ENCODE measurements around the gene TNFRSF8. TPM values are rescaled to one million over a fixed set of nuclear protein-coding genes. Genes with fewer than 3 reads are reported as not detected.

The TNFRSF8 gene
- total and polyA plus RNA-seq, 2 of the 4 experiments (the other 2 are of a cell fraction) = under 0.01 to 0.31 TPM

GRCh38 chr1:12138196-12139168, 75.4 kb downstream of the TNFRSF8 start:
- in situ Hi-C loops (cut with MboI; ENCODE audit: low sequenced_read_pairs) = no loop called here
- POLR2A ChIA-PET (ENCODE audit: unreplicated experiment) = no interaction called here
- no peaks in the 10 kb centered on the region for H4K20me1 ChIP-seq (ENCODE audit: insufficient read depth, low read length)
- H3K56ac ChIP-seq (ENCODE audit: extremely low read depth, insufficient read depth, low read length) = no peak overlapping the region
- TF ChIP-seq RFX5 (IDR thresholded peaks at IDR 0.05; ENCODE audit: low read depth, low read length) = no peak
- no peak for TF ChIP-seq NFE2L2 (IDR thresholded peaks at IDR 0.05; ENCODE audit: low read depth, low read length)
- no peak for TF ChIP-seq RAD21 (IDR thresholded peaks at IDR 0.05; ENCODE audit: low read length)
- H4K8ac ChIP-seq (ENCODE audit: low read depth in 2 of 2, low read length in 2 of 2) = no peak overlapping the region
- H2AK5ac ChIP-seq (ENCODE audit: low read depth, low read length) = peak overlapping the region; percentile 49; the same call in 1 of the 2 replicates
- peaks cover 10% of the 10 kb centered on the region for H3K4me1 ChIP-seq (ENCODE audit: control insufficient read depth, insufficient read depth, low read length)
- H4K91ac ChIP-seq (ENCODE audit: insufficient read depth, low read depth, low read length) = no peak overlapping the region; the same call in 1 of the 2 replicates
- 73% methylated on average over 21 of the region's 31 CpGs; no CpG with 5 or more reads in 1 of the 2 experiments for WGBS, 2 experiments (ENCODE audit: extremely low coverage in 2 of 2, insufficient read length in 1 of 2)
- H3K27ac ChIP-seq (ENCODE audit: insufficient read depth, low read length) = no peak overlapping the region
- DNase-seq (peak; percentile 28), ATAC-seq (ENCODE audit: low read depth) (no peak)
- peaks cover 3% of the 10 kb centered on the region for H3K9me1 ChIP-seq (ENCODE audit: insufficient read depth, low read length)
- no peaks in the 10 kb centered on the region for H3K9me3 ChIP-seq (ENCODE audit: control insufficient read depth, insufficient read depth, low read length)
- H3K4me3 ChIP-seq (ENCODE audit: insufficient read depth, low read depth, low read length) = no peak overlapping the region
- H3K36me3 ChIP-seq (ENCODE audit: control insufficient read depth, insufficient read depth, low read length) = no peaks in the 10 kb centered on the region
- H3K27me3 ChIP-seq (ENCODE audit: control insufficient read depth, insufficient read depth, low read length) = no peaks in the 10 kb centered on the region
- no peak overlapping the region for H3K14ac ChIP-seq (replicated peaks; ENCODE audit: low read depth, low read length)
- CTCF ChIA-PET = interaction anchor here (0.6 to 1.6 kb wide), 2 partner anchors 14 to 21 kb away, joined by 5 read pairs; no protein-coding TSS in a partner anchor
- no peak overlapping the region for H3K18ac ChIP-seq (ENCODE audit: low read depth, low read length)
- no peaks in the 10 kb centered on the region for H3K79me1 ChIP-seq (ENCODE audit: low read depth in 1 of 2, low read length in 2 of 2)
- BruUV-seq (replicated peaks) = no TSS peak
- dilution Hi-C loops (cut with HindIII; ENCODE audit: low sequenced_read_pairs, unreplicated experiment) = no loop called here
- H3K4me2 ChIP-seq (ENCODE audit: low read depth, low read length) = no peak overlapping the region
- no peak overlapping the region; the same call in 1 of the 2 replicates for H3K4ac ChIP-seq (ENCODE audit: low read depth, low read length)
- H2AK9ac ChIP-seq (replicated peaks; ENCODE audit: low read depth, low read length, poor library complexity) = no peak overlapping the region
- H3K23ac ChIP-seq (ENCODE audit: low read depth, low read length) = no peak overlapping the region
- intact Hi-C loops (cut with micrococcal nuclease) = no loop called here
- H2AFZ ChIP-seq (replicated peaks; ENCODE audit: low read length, poor library complexity) = peak overlapping the region; percentile 70
- no peak overlapping the region for H3K9ac ChIP-seq (ENCODE audit: low read depth, low read length)
- no peak overlapping the region for H2BK120ac ChIP-seq (ENCODE audit: low read depth, low read length)
- H2BK5ac ChIP-seq (ENCODE audit: low read depth, low read length, poor library complexity, severe bottlenecking) = no peak overlapping the region
- no peak overlapping the region for H4K5ac ChIP-seq (ENCODE audit: low read depth, low read length)
- no peak overlapping the region for H2BK20ac ChIP-seq (ENCODE audit: low read depth, low read length)
- no peak overlapping the region for H2BK15ac ChIP-seq (ENCODE audit: low read depth, low read length)

All from IMR-90 (cell line).